ENCODE data around the gene LSM8.
A peak's percentile ranks its signal among the peaks of the same experiment; 100 is the strongest.
"Not testable (repeated sequence)": the region's sequence is repeated elsewhere in the genome, so short reads cannot be mapped to it uniquely, and the experiment has no call there.

Gene LSM8

GRCh38 chr7:118183786-118184564, at the start of gene LSM8:
Gene LSM8, plus strand, starts transcription at chr7:118184164. Its CDS starts 60 bp downstream, at chr7:118184224.
- peak; percentile 97 for DNase-seq

- DNase-seq, result not testable (repeated sequence)
These were observed 49.5 kb upstream of the LSM8 start for GRCh38 chr7:118134420-118134819.

- no peak for DNase-seq
These were observed 43.5 kb upstream of the LSM8 start for GRCh38 chr7:118140468-118140867.

- DNase-seq, result no peak
These were observed 42.0 kb upstream of the LSM8 start for GRCh38 chr7:118142012-118142411.

- no peak for DNase-seq
These were observed 35.0 kb upstream of the LSM8 start for GRCh38 chr7:118148930-118149329.

GRCh38 chr7:118149394-118149793, 34.6 kb upstream of the LSM8 start:
- DNase-seq, result no peak

- DNase-seq, result no peak
These were observed 32.3 kb upstream of the LSM8 start for GRCh38 chr7:118151671-118152070.

- DNase-seq, result no peak
These were observed 31.8 kb upstream of the LSM8 start for GRCh38 chr7:118152149-118152548.

GRCh38 chr7:118152654-118153053, 31.3 kb upstream of the LSM8 start:
- DNase-seq, result no peak

- DNase-seq, result peak; percentile 33
These were observed 30.3 kb upstream of the LSM8 start for GRCh38 chr7:118153551-118154177.

- no peak for DNase-seq
These were observed 25.2 kb upstream of the LSM8 start for GRCh38 chr7:118158766-118159165.

GRCh38 chr7:118169146-118169545, 14.8 kb upstream of the LSM8 start:
- no peak for DNase-seq

- DNase-seq, result no peak
These were observed 8.2 kb upstream of the LSM8 start for GRCh38 chr7:118175740-118176139.

- DNase-seq, result no peak
These were observed 4.8 kb upstream of the LSM8 start for GRCh38 chr7:118179191-118179590.

- DNase-seq, result no peak
These were observed 1.2 kb upstream of the LSM8 start for GRCh38 chr7:118182593-118183427.

GRCh38 chr7:118183428-118183785, 557 bp upstream of the LSM8 start:
- DNase-seq, result no peak

- no peak for DNase-seq
These were observed 589 bp downstream of the LSM8 start for GRCh38 chr7:118184565-118184940.

GRCh38 chr7:118185163-118185860, 1.3 kb downstream of the LSM8 start:
- no peak for DNase-seq

- DNase-seq, result no peak
These were observed 2.5 kb downstream of the LSM8 start for GRCh38 chr7:118186501-118186900.

GRCh38 chr7:118194571-118194970, 10.6 kb downstream of the LSM8 start:
- DNase-seq, result no peak

GRCh38 chr7:118195837-118196474, 12.0 kb downstream of the LSM8 start:
- peak; percentile 64 for DNase-seq

GRCh38 chr7:118202061-118202460, 18.1 kb downstream of the LSM8 start:
- DNase-seq, result no peak

Data from stimulated activated CD4-positive, alpha-beta T cell treated with anti-CD3 and anti-CD28 coated beads, Interleukin-4, amount 100 ng/mL, for 24 hours (primary cell).